Heart right ventricle (tissue), 16 donors: ENCODE measurements around the gene GDPD3. TPM values are rescaled to one million over a fixed set of nuclear protein-coding genes. Genes with fewer than 3 reads are reported as not detected.
A peak's percentile ranks its signal among the peaks of the same experiment; 100 is the strongest.

Experiments
- ATAC-seq, 8 donors: fragments of 200-7000 bp; cut with Tn5 transposase; one replicate each; pipeline ENCODE4 v1.9.1; 2020; ENCODE audit warnings: mild to moderate bottlenecking in 8 of 8, moderate library complexity in 8 of 8, moderate number of reproducible peaks in 1 of 8
- DNase-seq, 2 donors: peaks; one replicate each; pipeline ENCODE4 v3.0.0-alpha.2; 2020
- H3K27ac ChIP-seq, 10 donors: fragments of 200-600 bp; sonication (generic) in 2 of 10; one replicate each; pipeline versions ENCODE4 v1.5.0 to v1.8.0; 2020 to 2022; ENCODE audit warnings: mild to moderate bottlenecking in 3 of 10
- H3K27me3 ChIP-seq, 7 donors: fragments of 200-600 bp; one replicate each; pipeline ENCODE4 v1.8.0; 2021 to 2022; ENCODE audit warnings: mild to moderate bottlenecking in 2 of 7
- H3K36me3 ChIP-seq, 9 donors: fragments of 200-600 bp; sonication (generic) in 1 of 9; one replicate each; pipeline versions ENCODE4 v1.5.0 to v1.8.0; 2020 to 2022; ENCODE audit warnings: mild to moderate bottlenecking in 2 of 9
- H3K4me1 ChIP-seq, 9 donors: fragments of 200-600 bp; sonication (generic) in 1 of 9; one replicate each; pipeline versions ENCODE4 v1.5.0 to v1.8.0; 2020 to 2022; ENCODE audit warnings: mild to moderate bottlenecking in 4 of 9
- H3K4me3 ChIP-seq, 10 donors: fragments of 200-600 bp; sonication (generic) in 2 of 10; one replicate each; pipeline versions ENCODE4 v1.5.0 to v1.8.0; 2020 to 2022; ENCODE audit warnings: mild to moderate bottlenecking in 7 of 10, moderate library complexity in 2 of 10
- H3K9me3 ChIP-seq, 11 donors: fragments of 200-600 bp in 10 of 11; sonication (generic) in 2 of 11; one replicate each; pipeline versions ENCODE4 v1.5.0 to v1.8.0; 2013 to 2022; ENCODE audit warnings: mild to moderate bottlenecking in 2 of 11, control low read depth in 1 of 11, moderate library complexity in 1 of 11
- WGBS, 2 donors: extraction: QIAGEN DNeasy Blood & Tissue Kit; methylation state at CpG; one replicate each; pipeline ENCODE4 v1.1.7; 2013; ENCODE audit warnings: inconsistent platforms in 1 of 2; 5-methylcytosine and 5-hydroxymethylcytosine counted together
- intact Hi-C, 10 donors: fragments of 100-400 bp; cut with DNase I; formaldehyde crosslinking; loops; one replicate each; pipeline versions ENCODE4 v1.11.1 to v1.14.2; 2022
- polyA plus RNA-seq, 2 donors: library from polyadenylated mRNA; stranded (reverse); fragments of 200-250 nt; gene quantifications; one replicate each; pipeline ENCODE4 v1.2.3, GENCODE V29; 2013
- total RNA-seq, 10 donors: library from RNA; stranded (reverse); fragmentation: NEBNext Ultra II Directional in 3 of 10; extraction: Animal tissue kit (Norgen Biotek cat#: 25700) in 3 of 10; gene quantifications; one replicate each; pipeline versions ENCODE4 v1.2.1 to v1.2.4, GENCODE V29; 2021 to 2023
- TF ChIP-seq, protein P1 (sequence below), 9 donors: fragments of 200-600 bp; sonication (generic) in 2 of 9; IDR thresholded peaks; one replicate each; pipeline versions ENCODE4 v1.5.0 to v1.8.0; 2021 to 2022; ENCODE audit warnings: antibody characterized with exemption in 9 of 9, mild to moderate bottlenecking in 5 of 9, moderate library complexity in 1 of 9
- donor health status: Arrhythmogenic right ventricular cardiomyopathy.
- donor health status: ischemic (EF 13 %, LVEDD 7.1; RV severe dilation, severe dysfunction).
- donor health status: healthy with polysubstance abuse.
- donor health status: DM: no; HTN: yes; CAD: no.
- donor health status: DM: no; HTN: no; CAD: no.
- donor health status: ischemic (EF 25% LVEDD 6.9; RV normal size, moderate dysfunction).
- donor health status: ischemic (EF 25% LVEDD 5.7; RV mildly dilated, moderate dysfunction).
- donor health status: healthy.
- donor health status: DM: yes; HTN: yes; CAD: no.
- donor health status: Ischemic cardiomyopathy.
- donor health status: ischemic (EF 35%, LVEDD 5.7; RV mildly dilated, moderate dysfunction).
- donor health status: nonischemic (EF 11% LVEDD 7.7; RV severe dilation, severe dysfunction).
- donor health status: DM: yes; HTN: yes; CAD: no.
- donor health status: PGD.
- donor health status: ischemic (EF 29% LVEDD 5.4; RV normal size, mild dysfunction).
- donor health status: nonischemic (EF 23%, LVEDD 6.1; RV moderate dilation, normal function).

The GDPD3 gene
- total and polyA plus RNA-seq, 12 donors: 0.85 to 6.4 (median 1.5) TPM

DNA sequence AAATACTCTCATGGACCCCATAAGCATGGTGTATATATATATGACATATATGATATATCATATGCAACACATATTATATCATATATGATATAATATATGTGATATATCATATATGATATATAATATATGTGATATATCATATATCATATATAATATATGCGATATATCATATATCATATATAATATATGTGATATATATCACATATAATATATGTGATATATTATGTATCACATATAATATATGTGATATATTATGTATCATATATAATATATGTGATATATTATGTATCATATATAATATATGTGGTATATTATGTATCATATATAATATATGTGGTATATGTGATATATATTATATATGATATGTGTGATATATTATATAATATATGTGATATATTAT is 31.6 kb upstream of the GDPD3 start:
- intact Hi-C loops: no loop called here
- 51 to 96% methylated on average over 1 of the region's 1 CpG for WGBS, 2 donors
- DNase-seq: no peak
- no peaks in the 10 kb centered on the region for H3K27me3 ChIP-seq
- no peak overlapping the region for H3K27ac ChIP-seq
- H3K4me1 ChIP-seq: peaks cover 0 to 20% (median 0%) of the 10 kb centered on the region in 9 donors
- TF ChIP-seq, protein P1, sequence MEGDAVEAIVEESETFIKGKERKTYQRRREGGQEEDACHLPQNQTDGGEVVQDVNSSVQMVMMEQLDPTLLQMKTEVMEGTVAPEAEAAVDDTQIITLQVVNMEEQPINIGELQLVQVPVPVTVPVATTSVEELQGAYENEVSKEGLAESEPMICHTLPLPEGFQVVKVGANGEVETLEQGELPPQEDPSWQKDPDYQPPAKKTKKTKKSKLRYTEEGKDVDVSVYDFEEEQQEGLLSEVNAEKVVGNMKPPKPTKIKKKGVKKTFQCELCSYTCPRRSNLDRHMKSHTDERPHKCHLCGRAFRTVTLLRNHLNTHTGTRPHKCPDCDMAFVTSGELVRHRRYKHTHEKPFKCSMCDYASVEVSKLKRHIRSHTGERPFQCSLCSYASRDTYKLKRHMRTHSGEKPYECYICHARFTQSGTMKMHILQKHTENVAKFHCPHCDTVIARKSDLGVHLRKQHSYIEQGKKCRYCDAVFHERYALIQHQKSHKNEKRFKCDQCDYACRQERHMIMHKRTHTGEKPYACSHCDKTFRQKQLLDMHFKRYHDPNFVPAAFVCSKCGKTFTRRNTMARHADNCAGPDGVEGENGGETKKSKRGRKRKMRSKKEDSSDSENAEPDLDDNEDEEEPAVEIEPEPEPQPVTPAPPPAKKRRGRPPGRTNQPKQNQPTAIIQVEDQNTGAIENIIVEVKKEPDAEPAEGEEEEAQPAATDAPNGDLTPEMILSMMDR (IDR thresholded peaks at IDR 0.05): no peak
- H3K4me3 ChIP-seq: no peak overlapping the region
- no peaks in the 10 kb centered on the region for H3K36me3 ChIP-seq
- ATAC-seq: no peak
- peaks cover 0 to 15% (median 4%) of the 10 kb centered on the region in 11 donors for H3K9me3 ChIP-seq

DNA sequence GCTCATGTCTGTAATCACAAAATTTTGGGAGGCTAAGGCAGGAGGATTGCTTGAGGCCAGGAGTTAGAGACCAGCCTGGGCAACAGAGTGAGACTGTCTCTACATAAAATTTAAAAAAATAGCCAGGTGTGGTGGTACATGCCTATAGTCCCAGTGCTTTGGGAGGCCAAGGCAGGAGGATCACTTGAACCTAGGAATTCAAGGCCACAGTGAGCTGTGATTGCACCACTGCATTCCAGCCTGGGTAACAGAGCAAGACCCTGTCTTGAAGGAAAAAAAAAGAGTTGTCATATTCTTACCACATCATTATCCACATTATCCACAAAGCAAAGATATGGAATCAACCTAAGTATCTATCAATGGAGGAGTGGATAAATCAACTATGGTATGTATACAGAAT is 30.7 kb upstream of the GDPD3 start:
- ATAC-seq (no peak), DNase-seq (no peak)
- no peaks in the 10 kb centered on the region for H3K27me3 ChIP-seq
- no peak overlapping the region for H3K27ac ChIP-seq
- peaks cover 0 to 22% (median 0%) of the 10 kb centered on the region in 9 donors for H3K4me1 ChIP-seq
- TF ChIP-seq, protein P1 (IDR thresholded peaks at IDR 0.05): no peak
- no peaks in the 10 kb centered on the region for H3K36me3 ChIP-seq
- intact Hi-C loops: no loop called here
- H3K4me3 ChIP-seq: no peak overlapping the region
- H3K9me3 ChIP-seq: peaks cover 0 to 6% (median 4%) of the 10 kb centered on the region in 11 donors

DNA sequence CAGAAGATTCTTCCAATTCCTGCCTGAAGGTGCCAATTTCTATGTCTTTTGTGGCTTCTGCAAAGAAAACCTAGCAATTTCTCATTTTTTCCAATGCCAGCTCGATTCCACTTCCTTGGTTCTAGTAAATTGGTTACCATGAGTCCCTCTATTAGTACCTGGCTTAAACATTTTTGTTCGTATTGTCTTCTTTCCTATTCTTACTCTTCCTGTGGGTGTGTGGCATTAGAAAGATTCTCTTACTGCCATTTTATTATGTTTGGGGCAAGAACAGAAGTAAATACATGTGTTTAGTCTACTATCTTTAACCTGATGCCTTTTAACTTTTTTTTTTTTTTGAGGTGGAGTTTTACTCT is 30.0 kb upstream of the GDPD3 start:
- TF ChIP-seq, protein P1 (IDR thresholded peaks at IDR 0.05): no peak
- H3K4me1 ChIP-seq: peaks cover 0 to 21% (median 0%) of the 10 kb centered on the region in 9 donors
- H3K9me3 ChIP-seq: no peaks in the 10 kb centered on the region
- no peaks in the 10 kb centered on the region for H3K36me3 ChIP-seq
- 57 to 65% methylated on average over 2 of the region's 2 CpGs for WGBS, 2 donors
- H3K4me3 ChIP-seq: no peak overlapping the region
- H3K27ac ChIP-seq: no peak overlapping the region
- H3K27me3 ChIP-seq: no peaks in the 10 kb centered on the region
- DNase-seq (no peak), ATAC-seq (no peak)
- intact Hi-C loops: no loop called here

DNA sequence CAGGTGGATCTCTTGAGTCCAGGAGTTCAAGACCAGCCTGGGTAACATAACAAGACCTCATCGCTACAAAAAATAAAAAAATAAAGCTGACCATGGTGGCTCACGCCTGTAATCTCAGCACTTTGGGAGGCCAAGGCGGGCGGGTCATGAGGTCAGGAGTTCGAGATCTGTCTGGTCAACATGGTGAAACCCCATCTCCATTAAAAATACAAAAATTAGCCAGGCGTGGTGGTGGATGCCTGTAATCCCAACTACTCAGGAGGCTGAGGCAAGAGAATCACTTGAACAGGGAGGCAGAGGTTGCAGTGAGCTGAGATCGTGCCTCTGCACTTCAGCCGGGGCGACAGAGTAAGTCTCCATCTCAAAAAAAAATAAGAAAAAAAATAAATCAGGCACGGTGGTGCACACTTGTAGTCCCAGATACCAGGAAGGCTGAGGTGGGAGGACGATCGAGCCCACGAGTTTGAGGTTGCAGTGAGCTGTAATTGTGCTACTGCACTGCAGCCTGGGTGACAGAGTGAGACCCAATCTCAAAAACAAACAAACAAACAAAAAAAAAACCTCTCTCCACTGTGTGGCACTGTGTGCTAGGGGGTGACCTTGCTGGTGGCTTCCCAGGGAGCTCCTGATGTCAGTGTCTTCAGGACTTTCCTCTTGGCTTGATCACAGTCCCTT is 29.5 kb upstream of the GDPD3 start:
- WGBS, 2 donors: 84 to 88% methylated on average over 13 of the region's 13 CpGs
- Histone ChIP-seq H3K27ac (no peak overlapping the region), H3K4me1 (peaks cover 0 to 25% (median 0%) of the 10 kb centered on the region in 9 donors), H3K9me3 (no peaks in the 10 kb centered on the region), H3K27me3 (no peaks in the 10 kb centered on the region), H3K36me3 (no peaks in the 10 kb centered on the region), H3K4me3 (no peak overlapping the region)
- DNase-seq (no peak), ATAC-seq (no peak)
- TF ChIP-seq, protein P1 (IDR thresholded peaks at IDR 0.05): peak in 2 of 9 donors; percentile 17 to 31
- intact Hi-C loops: no loop called here
